ENCODE data around the gene RAB41. TPM values are rescaled to one million over a fixed set of nuclear protein-coding genes. Genes with fewer than 3 reads are reported as not detected.

The RAB41 gene
- total RNA-seq, result not detected in 2 replicates

GRCh38 chrX:70281951-70282350 lies at the start of gene RAB41:
Gene RAB41, plus strand, starts transcription at chrX:70282172. Its CDS starts 46 bp downstream, at chrX:70282218.

GRCh38 chrX:70234355-70234754 lies 47.6 kb upstream of the RAB41 start, which contains the start of gene AWAT1:
Gene AWAT1, plus strand, starts transcription at chrX:70234655. Its CDS starts 41 bp downstream, at chrX:70234696.

GRCh38 chrX:70260104-70260503 lies 21.9 kb upstream of the RAB41 start, which contains the start of gene P2RY4:
Gene P2RY4, minus strand, starts transcription at chrX:70260204. Its CDS starts 580 bp downstream, at chrX:70259624.

GRCh38 chrX:70268034-70268433 lies 13.9 kb upstream of the RAB41 start, which contains the start of gene ARR3:
Gene ARR3, plus strand, starts transcription at chrX:70268334. Its CDS starts 1,052 bp downstream, at chrX:70269386.

GRCh38 chrX:70289793-70290770 lies 8.1 kb downstream of the RAB41 start, which contains the start of the genes KIF4A and PDZD11:
Gene KIF4A, plus strand, starts transcription at chrX:70290104. Its CDS starts 355 bp downstream, at chrX:70290459.
Gene PDZD11, minus strand, starts transcription at chrX:70289927. Its CDS starts 586 bp downstream, at chrX:70289341.

Other genes starting within 250 kb of the RAB41 start
- not detected in 2 replicates for gene AWAT2, start 232.2 kb upstream of the RAB41 start, total RNA-seq
- not detected in 2 replicates for gene OTUD6A, start 219.7 kb upstream of the RAB41 start, total RNA-seq
- 96.1 and 143 TPM in 2 replicates for gene IGBP1, start 148.7 kb upstream of the RAB41 start, total RNA-seq
- gene DGAT2L6, start 104.7 kb upstream of the RAB41 start, total RNA-seq, result not detected in 2 replicates
- not detected in 2 replicates for gene AWAT1, start 47.5 kb upstream of the RAB41 start, total RNA-seq
- gene P2RY4, start 22.0 kb upstream of the RAB41 start, total RNA-seq, result under 0.01 TPM in 1 of 2 replicates, not detected in the other
- gene ARR3, start 13.8 kb upstream of the RAB41 start, total RNA-seq, result not detected in 2 replicates
- 43.8 and 48.0 TPM in 2 replicates for gene PDZD11, start 7.8 kb downstream of the RAB41 start, total RNA-seq
- gene KIF4A, start 7.9 kb downstream of the RAB41 start, total RNA-seq, result 0.86 and 2.2 TPM in 2 replicates
- not detected in 2 replicates for gene GDPD2, start 141.1 kb downstream of the RAB41 start, total RNA-seq
- 18.8 and 30.7 TPM in 2 replicates for gene DLG3, start 162.7 kb downstream of the RAB41 start, total RNA-seq